Measurements from ENCODE around the gene TAS1R1.

- TF ChIP-seq ZC3H4 (CRISPR knock-in tag; IDR thresholded peaks at IDR 0.05; ENCODE audit: borderline replicate concordance): no peak
- TF ChIP-seq NR2C2 (CRISPR knock-in tag; IDR thresholded peaks at IDR 0.05): no peak
- TF ChIP-seq NR2C2 (tag; IDR thresholded peaks at IDR 0.05): no peak
- no peak for TF ChIP-seq CTCF (IDR thresholded peaks at IDR 0.05 in 2 of 3, conservative IDR thresholded peaks at IDR 0.05 in 1 of 3; ENCODE audit: insufficient read depth in 2 of 3, low read depth in 1 of 3, low read length in 3 of 3)
- no peak for TF ChIP-seq CREB1 (IDR thresholded peaks at IDR 0.05)
- no peak for TF ChIP-seq CREB1 (CRISPR knock-in tag; IDR thresholded peaks at IDR 0.05)
- no peak for TF ChIP-seq FOXP4 (CRISPR knock-in tag; IDR thresholded peaks at IDR 0.05; ENCODE audit: borderline replicate concordance)
- no peak for TF ChIP-seq PYGO2 (tag; IDR thresholded peaks at IDR 0.05)
- TF ChIP-seq POU5F1 (IDR thresholded peaks at IDR 0.05; ENCODE audit: borderline replicate concordance, low read depth, low read length, partially characterized antibody): no peak
- TF ChIP-seq PPARD (CRISPR knock-in tag; IDR thresholded peaks at IDR 0.05): no peak
- no peak for TF ChIP-seq BRF1 (IDR thresholded peaks at IDR 0.05; ENCODE audit: borderline replicate concordance, extremely low read depth, insufficient read length)
These were observed 40.1 kb downstream of the TAS1R1 start for GRCh38 chr1:6594977-6595740.
